ENCODE data around the gene IMPDH1.
"Not testable (repeated sequence)": the region's sequence is repeated elsewhere in the genome, so short reads cannot be mapped to it uniquely, and the experiment has no call there.

IMPDH1 gene

GRCh38 chr7:128409596-128410450 lies at the start of gene IMPDH1:
TSS of gene IMPDH1 (minus strand) at chr7:128409982. CDS start at chr7:128409901, 81 bp downstream.
- DNase-seq (ENCODE audit: low spot score), result peak; percentile 94

GRCh38 chr7:128459394-128459878 lies 49.7 kb upstream of the IMPDH1 start:
- DNase-seq (ENCODE audit: low spot score), result peak; percentile 80

GRCh38 chr7:128458956-128459355 lies 49.2 kb upstream of the IMPDH1 start:
- no peak for DNase-seq (ENCODE audit: low spot score)

- DNase-seq (ENCODE audit: low spot score), result not testable (repeated sequence)
Observed at GRCh38 chr7:128457385-128457784, 47.6 kb upstream of the IMPDH1 start.

- no peak for DNase-seq (ENCODE audit: low spot score)
Observed at GRCh38 chr7:128456255-128456725, 46.5 kb upstream of the IMPDH1 start.

GRCh38 chr7:128455543-128456254 lies 45.9 kb upstream of the IMPDH1 start, which contains the start of gene HILPDA:
TSS of gene HILPDA (plus strand) at chr7:128455878. CDS start at chr7:128457269, 1,391 bp downstream.
- DNase-seq (ENCODE audit: low spot score), result peak; percentile 93

GRCh38 chr7:128454808-128455542 lies 45.2 kb upstream of the IMPDH1 start:
- DNase-seq (ENCODE audit: low spot score), result no peak

- peak; percentile 56 for DNase-seq (ENCODE audit: low spot score)
Observed at GRCh38 chr7:128453836-128454804, 44.3 kb upstream of the IMPDH1 start.

- no peak for DNase-seq (ENCODE audit: low spot score)
Observed at GRCh38 chr7:128452552-128452951, 42.8 kb upstream of the IMPDH1 start.

- no peak for DNase-seq (ENCODE audit: low spot score)
Observed at GRCh38 chr7:128450913-128451312, 41.1 kb upstream of the IMPDH1 start.

GRCh38 chr7:128450409-128450808 lies 40.6 kb upstream of the IMPDH1 start:
- DNase-seq (ENCODE audit: low spot score), result no peak

- DNase-seq (ENCODE audit: low spot score), result no peak
Observed at GRCh38 chr7:128448751-128449302, 39.0 kb upstream of the IMPDH1 start.

GRCh38 chr7:128447941-128448564 lies 38.3 kb upstream of the IMPDH1 start:
- DNase-seq (ENCODE audit: low spot score), result no peak

GRCh38 chr7:128446306-128446705 lies 36.5 kb upstream of the IMPDH1 start:
- no peak for DNase-seq (ENCODE audit: low spot score)

- DNase-seq (ENCODE audit: low spot score), result no peak
Observed at GRCh38 chr7:128443831-128444600, 34.2 kb upstream of the IMPDH1 start.

GRCh38 chr7:128442356-128442755 lies 32.6 kb upstream of the IMPDH1 start:
- no peak for DNase-seq (ENCODE audit: low spot score)

GRCh38 chr7:128437426-128438332 lies 27.9 kb upstream of the IMPDH1 start:
- DNase-seq (ENCODE audit: low spot score), result no peak

GRCh38 chr7:128435327-128435686 lies 25.5 kb upstream of the IMPDH1 start:
- DNase-seq (ENCODE audit: low spot score), result no peak

Measured in HuH-7 (cell line).